SK-N-SH (cell line): ENCODE data around the gene TBCE. TPM values are rescaled to one million over a fixed set of nuclear protein-coding genes. Genes with fewer than 3 reads are reported as not detected.

Source experiments
- CTCF ChIA-PET: fragments of 300-600, 350-600 bp; formaldehyde crosslinking; extraction: SDS; loops from one replicate; lab custom pipeline; 2021; lab: Yijun Ruan, JAX
- POLR2A ChIA-PET: fragments of 350-600 bp; sonication (Branson Sonifier 250); formaldehyde crosslinking; extraction: SDS; loops from one replicate; lab custom pipeline; 2020; ENCODE audit warnings: antibody characterized with exemption, inconsistent platforms; lab: Yijun Ruan, JAX
- DNase-seq: peaks from one replicate; pipeline ENCODE4 v3.0.0; 2012
- H2AFZ ChIP-seq: fragments of 200-600 bp; sonication (generic); 2 replicates; pipeline ENCODE4 v1.8.1; 2016; ENCODE audit warnings: antibody characterized with exemption, mild to moderate bottlenecking, low read depth
- H3F3A ChIP-seq: fragments of 200-600 bp; sonication (generic); replicated peaks from 2 replicates; pipeline ENCODE3; 2016; ENCODE audit warnings: antibody characterized with exemption, mild to moderate bottlenecking; ENCODE audit not compliant: insufficient read depth
- H3K27ac ChIP-seq, 2 experiments: fragments of 200-500 bp in 1 of 2; fragments of 200-600 bp in 1 of 2; sonication (Bioruptor generic) in 1 of 2; sonication (generic), shearing (Covaris generic) in 1 of 2; 2 replicates each; pipeline versions ENCODE4 v1.5.1 to v1.6.1; 2014 to 2016; ENCODE audit warnings: low read depth in 2 of 2, inconsistent platforms in 1 of 2, low read length in 1 of 2, mild to moderate bottlenecking in 1 of 2, mixed read lengths in 1 of 2
- H3K27me3 ChIP-seq: fragments of 200-600 bp; sonication (generic), shearing (Covaris generic); 2 replicates; pipeline ENCODE4 v1.6.1; 2016; ENCODE audit warnings: mixed run types; ENCODE audit not compliant: insufficient read depth
- H3K36me3 ChIP-seq, 2 experiments: fragments of 200-500 bp in 1 of 2; fragments of 200-600 bp in 1 of 2; sonication (Bioruptor generic) in 1 of 2; sonication (generic) in 1 of 2; replicated peaks in 1 of 2; 2 replicates each; pipeline versions ENCODE3 to v1.5.1; 2014 to 2016; ENCODE audit warnings: low read length in 1 of 2, mild to moderate bottlenecking in 1 of 2; ENCODE audit not compliant: insufficient read depth in 2 of 2, control insufficient read depth in 1 of 2
- H3K4me1 ChIP-seq, 2 experiments: fragments of 200-500 bp in 1 of 2; fragments of 200-600 bp in 1 of 2; sonication (Bioruptor generic) in 1 of 2; sonication (generic), shearing (Covaris generic) in 1 of 2; 2 replicates each; pipeline versions ENCODE4 v1.5.1 to v1.6.1; 2014 to 2016; ENCODE audit warnings: low read depth in 1 of 2, low read length in 1 of 2, mixed run types in 1 of 2; ENCODE audit not compliant: insufficient read depth in 2 of 2, control insufficient read depth in 1 of 2
- H3K4me2 ChIP-seq: fragments of 200-600 bp; sonication (generic), shearing (Covaris generic); 2 replicates; pipeline ENCODE4 v1.6.1; 2017; ENCODE audit warnings: mixed run types
- H3K4me3 ChIP-seq, 2 experiments: fragments of 200-500 bp in 1 of 2; fragments of 200-600 bp in 1 of 2; sonication (Bioruptor generic) in 1 of 2; sonication (generic), shearing (Covaris generic) in 1 of 2; 2 replicates each; pipeline versions ENCODE4 v1.5.1 to v1.8.1; 2014 to 2016; ENCODE audit warnings: low read depth in 2 of 2, inconsistent platforms in 1 of 2, low read length in 1 of 2, mild to moderate bottlenecking in 1 of 2, mixed read lengths in 1 of 2, moderate library complexity in 1 of 2
- H3K79me2 ChIP-seq: fragments of 200-600 bp; sonication (generic); 2 replicates; pipeline ENCODE4 v1.8.1; 2017; ENCODE audit warnings: mild to moderate bottlenecking; ENCODE audit not compliant: insufficient read depth
- H3K9ac ChIP-seq: fragments of 200-600 bp; sonication (generic); 2 replicates; pipeline ENCODE4 v1.6.1; 2017; ENCODE audit warnings: mixed run types
- H3K9me2 ChIP-seq: fragments of 200-600 bp; sonication (generic); 2 replicates; pipeline ENCODE4 v1.6.1; 2017; ENCODE audit warnings: mixed run types
- H3K9me3 ChIP-seq: fragments of 200-600 bp; sonication (generic); 2 replicates; pipeline ENCODE4 v1.6.1; 2017; ENCODE audit warnings: mixed run types, mild to moderate bottlenecking, moderate library complexity
- H4K20me1 ChIP-seq: fragments of 200-600 bp; sonication (generic); 2 replicates; pipeline ENCODE4 v1.6.1; 2017; ENCODE audit warnings: mild to moderate bottlenecking, mixed run types; ENCODE audit not compliant: insufficient read depth
- CHD2 ChIP-seq: fragments of 150-350 bp; IDR thresholded peaks from 2 replicates; pipeline ENCODE4 v1.6.1; 2018; ENCODE audit warnings: low read length; ENCODE audit not compliant: partially characterized antibody
- EZH2phosphoT487 ChIP-seq: fragments of 200-600 bp; sonication (generic); IDR thresholded peaks from 2 replicates; pipeline ENCODE4 v1.6.1; 2017; ENCODE audit warnings: low read depth, mixed run types, mild to moderate bottlenecking, antibody characterized with exemption, moderate library complexity, borderline replicate concordance
- FOXJ3 ChIP-seq: sonication (generic); formaldehyde crosslinking; IDR thresholded peaks from 2 replicates; pipeline ENCODE4 v1.5.1; 2020; ENCODE audit warnings: mild to moderate bottlenecking, missing genetic modification reagents
- FOXM1 ChIP-seq: IDR thresholded peaks from 2 replicates; pipeline ENCODE4 v1.4.0; 2012; ENCODE audit warnings: low read depth, mild to moderate bottlenecking
- IRF3 ChIP-seq: fragments of 150-350 bp; IDR thresholded peaks from 2 replicates; pipeline ENCODE4 v1.6.1; 2016; ENCODE audit warnings: mild to moderate bottlenecking, low read depth, low read length
- MAX ChIP-seq: IDR thresholded peaks from 2 replicates; pipeline ENCODE4 v1.4.0; 2012; ENCODE audit warnings: low read depth
- MEF2A ChIP-seq: IDR thresholded peaks from 2 replicates; pipeline ENCODE4 v1.4.0; 2012; ENCODE audit warnings: low read depth, borderline replicate concordance
- NRF1 ChIP-seq: IDR thresholded peaks from 2 replicates; pipeline ENCODE4 v1.6.1; 2012; ENCODE audit warnings: low read depth, mild to moderate bottlenecking, low read length
- SIN3A ChIP-seq: IDR thresholded peaks from 2 replicates; pipeline ENCODE4 v1.6.1; 2012; ENCODE audit warnings: low read depth, mild to moderate bottlenecking, low read length, moderate library complexity, borderline replicate concordance
- SMC3 ChIP-seq: IDR thresholded peaks from 2 replicates; pipeline ENCODE4 v1.6.1; 2012; ENCODE audit warnings: low read depth, low read length, improper control_type of control experiment
- TAF1 ChIP-seq: IDR thresholded peaks from 2 replicates; pipeline ENCODE4 v1.6.1; 2012; ENCODE audit warnings: low read depth, mild to moderate bottlenecking, low read length, moderate library complexity, borderline replicate concordance
- USF1 ChIP-seq: IDR thresholded peaks from 2 replicates; pipeline ENCODE4 v1.4.0; 2012; ENCODE audit warnings: low read depth, borderline replicate concordance
- YY1 ChIP-seq: IDR thresholded peaks from 2 replicates; pipeline ENCODE4 v1.4.0; 2012; ENCODE audit warnings: low read depth, mild to moderate bottlenecking
- ZBTB33 ChIP-seq: IDR thresholded peaks from 2 replicates; pipeline ENCODE4 v1.4.0; 2012; ENCODE audit warnings: low read depth, borderline replicate concordance
- WGBS: methylation state at CpG from one replicate; pipeline ENCODE4 v1.1.6; 2017; ENCODE audit warnings: low lambda C conversion rate; 5-methylcytosine and 5-hydroxymethylcytosine counted together
- polyA plus RNA-seq, 3 experiments: library from polyadenylated mRNA; depleted of rRNA; stranded (reverse); fragments of >200 nt; gene quantifications; 2 replicates each; pipeline ENCODE4 v1.2.3, GENCODE V29; 2012

The TBCE gene
- polyA plus RNA-seq, 1 of the 3 experiments (the other 2 are of a cell fraction) = 18.3 TPM

GRCh38 chr1:235491644-235492043 lies 124.4 kb downstream of the TBCE start:
- DNase-seq = no peak
- no peak overlapping the region for H3K27ac ChIP-seq
- H3K4me1 ChIP-seq = no peaks in the 10 kb centered on the region; a peak in 1 of 4 replicates
- POLR2A ChIA-PET = no interaction called here
- H3K79me2 ChIP-seq = peaks cover 12% of the 10 kb centered on the region
- no peak for TF ChIP-seq SMC3
- no peak for TF ChIP-seq MAX
- TF ChIP-seq ZBTB33 = no peak
- no peak for TF ChIP-seq FOXM1
- TF ChIP-seq CHD2 = no peak
- TF ChIP-seq YY1 = no peak
- TF ChIP-seq MEF2A = no peak
- no peak for TF ChIP-seq SIN3A
- no peak for TF ChIP-seq USF1
- no peaks in the 10 kb centered on the region for H3K27me3 ChIP-seq
- no peak overlapping the region for H2AFZ ChIP-seq
- 91% methylated on average over 3 of the region's 3 CpGs for WGBS
- CTCF ChIA-PET = no interaction called here
- H3K36me3 ChIP-seq = peaks cover 58 to 63% of the 10 kb centered on the region in 2 experiments
- no peak overlapping the region for H3K4me2 ChIP-seq
- no peaks in the 10 kb centered on the region for H3F3A ChIP-seq
- H4K20me1 ChIP-seq = no peaks in the 10 kb centered on the region
- H3K4me3 ChIP-seq = no peak overlapping the region
- H3K9me3 ChIP-seq = no peaks in the 10 kb centered on the region
- no peak overlapping the region for H3K9ac ChIP-seq
- no peaks in the 10 kb centered on the region for H3K9me2 ChIP-seq

GRCh38 chr1:235494531-235494930 lies 127.3 kb downstream of the TBCE start:
- Histone ChIP-seq H3K9me3 (no peaks in the 10 kb centered on the region), H3K36me3 (peaks cover 47 to 49% of the 10 kb centered on the region in 2 experiments), H3F3A (no peaks in the 10 kb centered on the region), H3K79me2 (peaks cover 40% of the 10 kb centered on the region), H3K9me2 (no peaks in the 10 kb centered on the region), H4K20me1 (peaks cover 4% of the 10 kb centered on the region; the same call in 1 of the 2 replicates), H3K4me3 (no peak overlapping the region), H3K4me1 (no peaks in the 10 kb centered on the region; a peak in 2 of 4 replicates), H3K27ac (no peak overlapping the region), H3K4me2 (no peak overlapping the region), H3K27me3 (no peaks in the 10 kb centered on the region), H3K9ac (no peak overlapping the region), H2AFZ (no peak overlapping the region)
- POLR2A ChIA-PET = no interaction called here
- CTCF ChIA-PET = interaction anchor here (0.9 to 1.4 kb wide), 2 partner anchors 10 to 298 kb away, joined by 3 to 4 read pairs; partner anchors contain the start of gene B3GALNT2
- WGBS = 98% methylated on average over 9 of the region's 9 CpGs
- no peak for DNase-seq
- TF ChIP-seq TAF1 (no peak), FOXJ3 (CRISPR knock-in tag) (no peak), IRF3 (no peak), EZH2phosphoT487 (no peak), SIN3A (no peak), NRF1 (no peak)
